Neural progenitor cell (in vitro differentiated cells): ENCODE results near the gene C19orf73.

Experiments used
- EZH2phosphoT487 ChIP-seq: fragments of 200-600 bp; sonication (generic); IDR thresholded peaks from 2 replicates; pipeline ENCODE4 v1.6.1; 2017; ENCODE audit warnings: antibody characterized with exemption
- TF ChIP-seq, protein P1 (sequence below): fragments of 200-600 bp; sonication (generic); IDR thresholded peaks from 2 replicates; pipeline ENCODE4 v1.5.1; 2017; ENCODE audit warnings: antibody characterized with exemption, mild to moderate bottlenecking

DNA sequence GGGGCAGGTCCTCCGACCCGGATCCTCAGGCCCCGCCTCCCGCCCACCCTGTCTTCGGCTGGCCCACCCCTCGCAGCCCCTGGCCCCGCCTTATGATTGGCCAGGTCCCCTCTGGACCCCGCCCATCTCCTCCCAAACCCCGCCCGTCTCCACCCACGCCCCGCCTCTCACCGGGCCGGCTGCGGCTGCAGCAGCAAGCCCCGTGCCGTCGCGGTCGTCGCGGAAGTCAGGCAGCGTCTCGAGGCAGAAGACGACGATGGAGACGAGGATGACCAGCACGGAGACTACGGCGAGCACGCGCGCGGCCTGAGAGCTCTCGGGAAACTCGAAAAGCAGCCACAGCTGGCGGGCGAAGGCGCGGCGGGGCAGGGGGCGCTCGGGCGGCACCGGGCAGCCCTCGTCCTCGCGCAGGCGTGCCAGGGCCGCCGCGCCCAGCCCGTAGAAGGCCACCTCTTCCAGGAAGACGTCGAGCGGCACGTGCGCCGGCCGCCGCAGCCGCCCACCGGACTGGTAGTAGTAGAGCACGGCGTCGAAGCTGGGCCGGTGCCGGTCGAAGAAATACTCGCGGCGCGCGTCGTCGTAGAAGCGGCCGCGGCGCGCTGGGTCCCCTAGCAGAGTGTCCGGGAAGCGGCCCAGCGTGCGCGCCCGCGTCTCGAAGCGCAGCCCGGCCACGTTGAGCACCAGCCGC lies 46.9 kb downstream of the C19orf73 start:
- TF ChIP-seq, protein P1, sequence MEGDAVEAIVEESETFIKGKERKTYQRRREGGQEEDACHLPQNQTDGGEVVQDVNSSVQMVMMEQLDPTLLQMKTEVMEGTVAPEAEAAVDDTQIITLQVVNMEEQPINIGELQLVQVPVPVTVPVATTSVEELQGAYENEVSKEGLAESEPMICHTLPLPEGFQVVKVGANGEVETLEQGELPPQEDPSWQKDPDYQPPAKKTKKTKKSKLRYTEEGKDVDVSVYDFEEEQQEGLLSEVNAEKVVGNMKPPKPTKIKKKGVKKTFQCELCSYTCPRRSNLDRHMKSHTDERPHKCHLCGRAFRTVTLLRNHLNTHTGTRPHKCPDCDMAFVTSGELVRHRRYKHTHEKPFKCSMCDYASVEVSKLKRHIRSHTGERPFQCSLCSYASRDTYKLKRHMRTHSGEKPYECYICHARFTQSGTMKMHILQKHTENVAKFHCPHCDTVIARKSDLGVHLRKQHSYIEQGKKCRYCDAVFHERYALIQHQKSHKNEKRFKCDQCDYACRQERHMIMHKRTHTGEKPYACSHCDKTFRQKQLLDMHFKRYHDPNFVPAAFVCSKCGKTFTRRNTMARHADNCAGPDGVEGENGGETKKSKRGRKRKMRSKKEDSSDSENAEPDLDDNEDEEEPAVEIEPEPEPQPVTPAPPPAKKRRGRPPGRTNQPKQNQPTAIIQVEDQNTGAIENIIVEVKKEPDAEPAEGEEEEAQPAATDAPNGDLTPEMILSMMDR = no peak
- no peak for TF ChIP-seq EZH2phosphoT487
